Neuronal stem cell (in vitro differentiated cells): Measurements from ENCODE around the gene CCDC57.

Experiments used
- DNase-seq: peaks from one replicate; pipeline ENCODE4 v3.0.0-alpha.2; 2013; ENCODE audit warnings: low spot score
- H2AFZ ChIP-seq: one replicate; pipeline ENCODE4 v1.6.1; 2013; ENCODE audit warnings: mild to moderate bottlenecking, low read length, inconsistent platforms
- H2AK5ac ChIP-seq: 2 replicates; pipeline ENCODE4 v1.6.1; 2013; ENCODE audit warnings: low read depth, mild to moderate bottlenecking, inconsistent platforms, low read length, moderate library complexity, mixed read lengths
- H2BK120ac ChIP-seq: 2 replicates; pipeline ENCODE4 v1.6.1; 2013; ENCODE audit warnings: low read depth, mild to moderate bottlenecking, inconsistent platforms, low read length, moderate library complexity, mixed read lengths
- H2BK12ac ChIP-seq: one replicate; pipeline ENCODE4 v1.6.1; 2013; ENCODE audit warnings: low read length, inconsistent platforms
- H2BK15ac ChIP-seq: 2 replicates; pipeline ENCODE4 v1.6.1; 2013; ENCODE audit warnings: mild to moderate bottlenecking, low read length, inconsistent platforms, mixed read lengths
- H2BK5ac ChIP-seq: one replicate; pipeline ENCODE4 v1.6.1; 2013; ENCODE audit warnings: inconsistent platforms, mild to moderate bottlenecking, low read length, moderate library complexity
- H3K14ac ChIP-seq: one replicate; pipeline ENCODE4 v1.6.1; 2013; ENCODE audit warnings: low read length, inconsistent platforms
- H3K18ac ChIP-seq: 2 replicates; pipeline ENCODE4 v1.6.1; 2013; ENCODE audit warnings: low read length, inconsistent platforms
- H3K23ac ChIP-seq: 2 replicates; pipeline ENCODE4 v1.6.1; 2013; ENCODE audit warnings: low read depth, mild to moderate bottlenecking, mixed read lengths, low read length, inconsistent platforms; ENCODE audit not compliant: poor library complexity
- H3K27ac ChIP-seq: replicated peaks from 3 replicates; pipeline ENCODE4 v1.5.1; 2013; ENCODE audit warnings: low read length, inconsistent platforms
- H3K27me3 ChIP-seq, 3 experiments: 2 replicates each; pipeline ENCODE4 v1.6.1; 2013; ENCODE audit warnings: low read length in 3 of 3, mild to moderate bottlenecking in 2 of 3, inconsistent platforms in 1 of 3, low read depth in 1 of 3, mixed read lengths in 1 of 3, moderate library complexity in 1 of 3; ENCODE audit not compliant: control insufficient read depth in 3 of 3, insufficient read depth in 3 of 3
- H3K36me3 ChIP-seq, 2 donors: replicated peaks in 1 of 2; 2 replicates each; pipeline ENCODE4 v1.6.1; 2013; ENCODE audit warnings: low read length in 2 of 2; ENCODE audit not compliant: control insufficient read depth in 2 of 2, insufficient read depth in 2 of 2
- H3K4ac ChIP-seq: 2 replicates; pipeline ENCODE4 v1.6.1; 2013; ENCODE audit warnings: inconsistent platforms, mild to moderate bottlenecking, low read length, moderate library complexity
- H3K4me1 ChIP-seq, 2 donors: 1 replicate in 1 of 2; 2 replicates in 1 of 2; pipeline ENCODE4 v1.6.1; 2013; ENCODE audit warnings: low read length in 2 of 2, low read depth in 1 of 2; ENCODE audit not compliant: control insufficient read depth in 2 of 2, insufficient read depth in 1 of 2
- H3K4me2 ChIP-seq: one replicate; pipeline ENCODE4 v1.6.1; 2013; ENCODE audit warnings: mild to moderate bottlenecking, low read length, inconsistent platforms; ENCODE audit not compliant: insufficient read depth, poor library complexity, severe bottlenecking
- H3K4me3 ChIP-seq, 2 donors: 2 replicates each; pipeline ENCODE4 v1.5.1; 2013; ENCODE audit warnings: low read length in 2 of 2, mild to moderate bottlenecking in 2 of 2, inconsistent platforms in 1 of 2, moderate library complexity in 1 of 2
- H3K79me1 ChIP-seq: one replicate; pipeline ENCODE4 v1.6.1; 2013; ENCODE audit warnings: low read depth, mild to moderate bottlenecking, inconsistent platforms, low read length, moderate library complexity
- H3K9ac ChIP-seq: one replicate; pipeline ENCODE4 v1.6.1; 2013; ENCODE audit warnings: mild to moderate bottlenecking, low read depth, low read length, inconsistent platforms; ENCODE audit not compliant: poor library complexity
- H3K9me3 ChIP-seq, 2 donors: replicated peaks in 1 of 2; 2 replicates each; pipeline versions ENCODE3 to v1.6.1; 2013; ENCODE audit warnings: low read length in 2 of 2, mild to moderate bottlenecking in 2 of 2, inconsistent platforms in 1 of 2, low read depth in 1 of 2, mixed read lengths in 1 of 2, moderate library complexity in 1 of 2; ENCODE audit not compliant: control insufficient read depth in 2 of 2, insufficient read depth in 1 of 2
- H4K8ac ChIP-seq: one replicate; pipeline ENCODE4 v1.6.1; 2013; ENCODE audit warnings: low read depth, mild to moderate bottlenecking, inconsistent platforms, low read length, moderate library complexity
- H4K91ac ChIP-seq: one replicate; pipeline ENCODE4 v1.6.1; 2013; ENCODE audit warnings: low read length, low read depth, mild to moderate bottlenecking, inconsistent platforms; ENCODE audit not compliant: poor library complexity
- WGBS, 2 donors: extraction: QIAGEN DNeasy Blood & Tissue Kit; methylation state at CpG; one replicate each; pipeline ENCODE4 v1.1.7; 2013; ENCODE audit warnings: missing lambda C conversion rate in 2 of 2, mixed read lengths in 1 of 2; ENCODE audit not compliant: insufficient read length in 2 of 2, insufficient replicate concordance in 1 of 2; ENCODE audit errors: extremely low coverage in 2 of 2; 5-methylcytosine and 5-hydroxymethylcytosine counted together

The CCDC57 gene

DNA sequence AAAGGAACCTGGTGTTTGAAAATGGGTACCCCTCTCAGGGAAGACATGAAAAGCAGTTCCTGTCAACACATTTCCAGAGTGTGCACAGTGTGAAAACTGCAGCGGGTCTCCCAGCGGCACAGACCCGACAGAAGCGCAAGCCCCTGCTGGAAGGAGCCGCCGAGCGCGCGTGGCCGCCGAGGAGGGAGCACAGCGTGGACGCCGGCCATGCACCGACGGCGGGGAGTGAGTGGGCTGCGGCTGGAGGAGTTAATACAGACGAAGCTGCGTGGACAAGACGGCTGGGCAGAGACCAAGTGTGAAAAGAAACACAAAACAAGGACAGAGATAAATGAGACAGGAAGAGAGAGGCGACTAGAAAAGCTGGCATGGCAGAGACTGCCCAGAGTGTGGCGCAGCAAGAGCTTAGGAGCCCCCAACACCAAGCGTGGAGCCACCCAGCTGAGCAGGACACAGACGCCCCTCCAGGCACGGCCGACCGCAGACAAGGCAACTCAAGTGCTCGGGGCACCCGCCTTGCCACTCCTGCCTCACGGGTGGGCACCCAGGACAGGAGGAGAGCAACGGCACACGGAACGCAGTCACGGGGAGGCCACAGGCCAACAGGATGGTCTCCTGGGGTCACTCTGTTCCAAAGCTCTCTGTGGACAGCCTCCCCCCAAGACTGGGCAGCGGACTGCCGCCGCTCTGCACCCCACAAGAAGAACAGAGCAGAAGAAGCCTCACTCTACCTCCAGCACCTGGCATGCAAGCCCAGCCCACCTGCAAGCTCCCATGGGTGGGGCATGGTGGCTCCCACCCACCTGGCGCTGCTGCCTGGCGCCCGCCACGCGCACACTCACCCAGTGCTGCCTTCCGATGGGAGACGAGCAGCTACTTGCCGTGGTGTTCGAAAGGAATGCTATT is 32.7 kb upstream of the CCDC57 start:
- peak overlapping the region; percentile 63 for H3K9ac ChIP-seq
- no peak overlapping the region for H3K4me2 ChIP-seq
- H3K14ac ChIP-seq, result no peak overlapping the region
- no peak overlapping the region for H2BK5ac ChIP-seq
- H4K91ac ChIP-seq, result no peak overlapping the region
- no peak overlapping the region for H2AK5ac ChIP-seq
- peaks cover 79 to 97% of the 10 kb centered on the region in 2 donors for H3K36me3 ChIP-seq
- no peak overlapping the region for H2BK120ac ChIP-seq
- H3K27ac ChIP-seq, result no peak overlapping the region
- H2BK15ac ChIP-seq, result no peak overlapping the region
- no peak overlapping the region for H3K18ac ChIP-seq
- no peak overlapping the region for H3K4me3 ChIP-seq
- H2BK12ac ChIP-seq, result no peak overlapping the region
- H4K8ac ChIP-seq, result no peak overlapping the region
- peaks cover 0 to 2% of the 10 kb centered on the region in 2 donors for H3K9me3 ChIP-seq
- no peak overlapping the region for H3K4ac ChIP-seq
- no peak overlapping the region for H3K23ac ChIP-seq
- no peaks in the 10 kb centered on the region for H3K27me3 ChIP-seq
- WGBS, 2 donors, result no CpG with 5 or more reads among the region's 47 CpGs
- DNase-seq, result no peak
- no peak overlapping the region for H2AFZ ChIP-seq
- peaks cover 27% of the 10 kb centered on the region for H3K79me1 ChIP-seq
- no peaks in the 10 kb centered on the region for H3K4me1 ChIP-seq

DNA sequence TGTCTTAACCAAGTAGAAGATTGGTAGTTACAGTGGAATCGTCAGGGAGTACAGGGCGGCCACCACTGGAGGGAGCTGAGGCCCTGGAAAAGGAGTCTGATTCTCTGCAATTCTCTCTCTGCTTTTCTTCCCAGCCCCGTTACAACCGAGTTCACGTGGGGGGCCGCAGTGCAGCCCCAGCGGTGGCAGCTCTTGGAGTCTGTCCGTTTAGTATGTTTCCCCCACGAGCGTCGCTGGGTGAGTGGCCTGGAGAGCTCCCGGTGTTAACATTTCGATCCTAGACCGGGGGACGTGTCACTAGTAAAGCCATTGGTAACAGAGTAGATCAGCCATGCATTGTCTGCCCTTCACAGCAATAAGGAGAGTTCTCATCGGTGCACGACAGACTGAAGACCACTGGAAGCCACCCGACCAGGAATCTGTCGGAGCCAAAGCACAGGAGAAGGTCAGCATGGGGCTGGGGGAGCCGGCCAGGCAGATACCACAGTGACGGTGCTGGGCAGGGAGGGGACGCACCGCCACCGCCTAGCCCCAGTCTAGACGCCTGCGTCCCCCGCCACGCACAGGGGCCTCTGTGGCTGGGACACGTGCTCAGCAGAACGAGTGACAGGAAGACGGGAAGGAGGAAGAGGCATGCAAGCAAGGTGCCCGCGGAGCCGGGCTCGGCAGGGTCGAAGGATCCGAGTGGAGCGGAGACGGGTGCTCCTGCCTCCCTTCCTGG is 31.9 kb upstream of the CCDC57 start:
- H3K4me1 ChIP-seq, result no peaks in the 10 kb centered on the region
- H3K9ac ChIP-seq, result no peak overlapping the region
- no peak for DNase-seq

GRCh38 chr17:82243648-82244412 is 31.2 kb upstream of the CCDC57 start:
- Histone ChIP-seq H4K91ac (no peak overlapping the region), H3K9me3 (peaks cover 0 to 2% of the 10 kb centered on the region in 2 donors), H2BK120ac (no peak overlapping the region), H3K4me3 (no peak overlapping the region), H3K27ac (no peak overlapping the region), H3K9ac (peak overlapping the region; percentile 72), H2BK5ac (no peak overlapping the region), H2BK15ac (no peak overlapping the region), H3K4ac (no peak overlapping the region), H2AFZ (no peak overlapping the region), H4K8ac (no peak overlapping the region), H2BK12ac (no peak overlapping the region), H3K27me3 (no peaks in the 10 kb centered on the region), H3K23ac (peak overlapping the region; percentile 59), H3K79me1 (peaks cover 23% of the 10 kb centered on the region), H3K18ac (no peak overlapping the region), H3K14ac (no peak overlapping the region), H2AK5ac (no peak overlapping the region), H3K4me2 (no peak overlapping the region), H3K4me1 (no peaks in the 10 kb centered on the region), H3K36me3 (peaks cover 71 to 93% of the 10 kb centered on the region in 2 donors)
- no peak for DNase-seq
- no CpG with 5 or more reads among the region's 19 CpGs for WGBS, 2 donors

More for the DNA sequence above, 31.9 kb upstream of the CCDC57 start:
- no peak overlapping the region for H2AFZ ChIP-seq
- H3K18ac ChIP-seq, result no peak overlapping the region
- peaks cover 0 to 2% of the 10 kb centered on the region in 2 donors for H3K9me3 ChIP-seq
- no peak overlapping the region for H3K27ac ChIP-seq
- no CpG with 5 or more reads among the region's 39 CpGs for WGBS, 2 donors
- no peak overlapping the region for H3K4me2 ChIP-seq
- H2BK15ac ChIP-seq, result no peak overlapping the region
- H3K14ac ChIP-seq, result no peak overlapping the region
- no peak overlapping the region for H2BK120ac ChIP-seq
- H3K27me3 ChIP-seq, result no peaks in the 10 kb centered on the region
- H2BK12ac ChIP-seq, result no peak overlapping the region
- H4K91ac ChIP-seq, result no peak overlapping the region
- peaks cover 74 to 97% of the 10 kb centered on the region in 2 donors for H3K36me3 ChIP-seq
- no peak overlapping the region for H2BK5ac ChIP-seq
- H4K8ac ChIP-seq, result no peak overlapping the region
- no peak overlapping the region for H3K4me3 ChIP-seq
- peaks cover 25% of the 10 kb centered on the region for H3K79me1 ChIP-seq
- no peak overlapping the region for H2AK5ac ChIP-seq
- no peak overlapping the region for H3K4ac ChIP-seq
- H3K23ac ChIP-seq, result no peak overlapping the region
